ENCODE data around the gene MANEA.

Gene MANEA

DNA sequence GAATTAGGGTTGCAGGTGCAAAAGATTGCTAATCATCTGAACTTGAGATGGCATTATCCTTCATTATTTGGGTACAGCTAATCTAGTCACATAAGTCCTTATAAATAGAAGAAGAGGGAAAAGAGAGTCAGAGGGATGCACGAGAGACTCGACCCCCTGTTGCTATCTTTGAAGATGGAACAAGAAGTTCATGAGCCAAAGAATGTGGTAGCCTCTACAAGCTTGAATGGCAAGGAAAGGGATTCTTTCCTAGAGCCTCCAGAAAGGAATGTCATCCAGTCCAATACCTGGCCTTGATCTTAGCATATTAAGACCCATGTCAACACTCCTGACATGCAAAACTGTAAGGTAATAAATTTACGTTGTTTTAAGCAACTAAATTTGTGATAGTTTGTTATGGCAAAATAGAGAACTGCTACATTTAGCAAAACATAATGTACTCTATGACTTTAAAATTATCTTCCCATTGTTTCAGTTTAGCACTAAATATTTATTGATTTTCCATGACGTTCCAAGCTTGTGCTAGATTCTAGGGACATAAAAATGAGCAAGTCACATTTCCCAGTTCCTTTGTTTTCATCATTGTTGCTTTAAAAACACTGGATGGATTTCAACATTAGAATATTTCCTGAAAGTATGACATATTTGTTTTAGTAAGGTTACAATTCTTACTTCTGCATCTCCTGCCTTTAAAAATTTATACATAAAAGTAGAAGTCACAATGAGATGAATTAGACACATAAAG, 12.7 kb downstream of the MANEA start:
- TF ChIP-seq, protein P1, sequence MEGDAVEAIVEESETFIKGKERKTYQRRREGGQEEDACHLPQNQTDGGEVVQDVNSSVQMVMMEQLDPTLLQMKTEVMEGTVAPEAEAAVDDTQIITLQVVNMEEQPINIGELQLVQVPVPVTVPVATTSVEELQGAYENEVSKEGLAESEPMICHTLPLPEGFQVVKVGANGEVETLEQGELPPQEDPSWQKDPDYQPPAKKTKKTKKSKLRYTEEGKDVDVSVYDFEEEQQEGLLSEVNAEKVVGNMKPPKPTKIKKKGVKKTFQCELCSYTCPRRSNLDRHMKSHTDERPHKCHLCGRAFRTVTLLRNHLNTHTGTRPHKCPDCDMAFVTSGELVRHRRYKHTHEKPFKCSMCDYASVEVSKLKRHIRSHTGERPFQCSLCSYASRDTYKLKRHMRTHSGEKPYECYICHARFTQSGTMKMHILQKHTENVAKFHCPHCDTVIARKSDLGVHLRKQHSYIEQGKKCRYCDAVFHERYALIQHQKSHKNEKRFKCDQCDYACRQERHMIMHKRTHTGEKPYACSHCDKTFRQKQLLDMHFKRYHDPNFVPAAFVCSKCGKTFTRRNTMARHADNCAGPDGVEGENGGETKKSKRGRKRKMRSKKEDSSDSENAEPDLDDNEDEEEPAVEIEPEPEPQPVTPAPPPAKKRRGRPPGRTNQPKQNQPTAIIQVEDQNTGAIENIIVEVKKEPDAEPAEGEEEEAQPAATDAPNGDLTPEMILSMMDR (IDR thresholded peaks at IDR 0.05; ENCODE audit: unreplicated experiment in 3 of 3): no peak
- peaks cover 6% of the 10 kb centered on the region for H3K9me3 Mint-ChIP-seq
- peaks cover 37% of the 10 kb centered on the region for H3K36me3 Mint-ChIP-seq (ENCODE audit: low read depth)
- H3K4me1 Mint-ChIP-seq: no peaks in the 10 kb centered on the region
- H3K4me3 Mint-ChIP-seq: no peak overlapping the region
- H3K27ac Mint-ChIP-seq: no peak overlapping the region
- no peaks in the 10 kb centered on the region for H3K27me3 Mint-ChIP-seq (ENCODE audit: low read depth)

DNA sequence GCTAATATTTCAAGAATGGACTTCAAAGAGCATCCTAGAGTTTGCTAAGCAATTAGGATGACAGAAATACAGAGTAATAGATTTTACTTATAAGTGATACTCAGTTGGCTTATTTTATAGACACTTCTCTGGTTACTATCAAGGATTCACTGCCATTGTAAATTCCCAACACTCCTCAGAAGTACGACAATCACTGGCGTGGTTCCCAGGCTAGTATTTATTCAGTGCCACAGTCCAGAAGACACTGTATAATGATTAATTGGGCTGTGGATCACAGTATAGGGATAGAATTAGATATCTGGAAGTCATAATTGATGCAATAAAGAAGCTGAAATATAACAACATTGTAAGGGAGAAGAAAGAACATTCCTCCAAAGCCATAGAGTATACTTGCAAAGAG, 15.7 kb downstream of the MANEA start:
- no peak overlapping the region for H3K27ac Mint-ChIP-seq
- H3K4me3 Mint-ChIP-seq: no peak overlapping the region
- H3K9me3 Mint-ChIP-seq: peaks cover 6% of the 10 kb centered on the region
- TF ChIP-seq, protein P1 (IDR thresholded peaks at IDR 0.05; ENCODE audit: unreplicated experiment in 3 of 3): no peak
- H3K36me3 Mint-ChIP-seq (ENCODE audit: low read depth): peaks cover 24% of the 10 kb centered on the region
- H3K27me3 Mint-ChIP-seq (ENCODE audit: low read depth): no peaks in the 10 kb centered on the region
- no peaks in the 10 kb centered on the region for H3K4me1 Mint-ChIP-seq

DNA sequence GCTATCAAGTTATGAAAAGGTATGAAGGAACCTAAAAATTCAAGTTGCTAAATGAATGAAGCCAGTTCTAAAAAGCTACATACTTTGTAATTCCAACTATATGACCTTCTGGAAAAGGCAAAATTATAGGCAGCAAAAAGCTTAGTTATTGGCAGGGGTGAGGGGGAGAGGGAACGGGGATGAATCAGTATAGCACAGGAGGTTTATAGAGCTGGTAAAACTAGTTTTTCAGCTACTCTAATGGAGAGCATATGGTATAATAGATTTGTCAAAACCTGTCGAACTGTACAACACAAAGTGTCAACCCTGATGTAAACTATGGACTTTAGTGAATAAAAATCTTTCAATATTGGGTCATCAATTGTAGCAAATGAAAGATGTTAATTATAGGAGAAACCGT, 18.7 kb downstream of the MANEA start:
- TF ChIP-seq, protein P1 (IDR thresholded peaks at IDR 0.05; ENCODE audit: unreplicated experiment in 3 of 3): no peak

GRCh38 chr6:95599706-95600105, 22.4 kb downstream of the MANEA start:
- H3K36me3 Mint-ChIP-seq (ENCODE audit: low read depth): peaks cover 4% of the 10 kb centered on the region
- no peaks in the 10 kb centered on the region for H3K9me3 Mint-ChIP-seq
- H3K4me3 Mint-ChIP-seq: no peak overlapping the region
- TF ChIP-seq, protein P1 (IDR thresholded peaks at IDR 0.05; ENCODE audit: unreplicated experiment in 3 of 3): no peak
- no peaks in the 10 kb centered on the region for H3K27me3 Mint-ChIP-seq (ENCODE audit: low read depth)
- H3K4me1 Mint-ChIP-seq: no peaks in the 10 kb centered on the region
- peak overlapping the region in 2 of 3 experiments; percentile 11 to 14 for H3K27ac Mint-ChIP-seq

More for the DNA sequence above, 18.7 kb downstream of the MANEA start:
- Mint-ChIP-seq H3K9me3 (peaks cover 6% of the 10 kb centered on the region), H3K27me3 (ENCODE audit: low read depth) (no peaks in the 10 kb centered on the region), H3K4me1 (no peaks in the 10 kb centered on the region), H3K27ac (no peak overlapping the region), H3K36me3 (ENCODE audit: low read depth) (peaks cover 16% of the 10 kb centered on the region), H3K4me3 (no peak overlapping the region)

- H3K27me3 Mint-ChIP-seq (ENCODE audit: low read depth): no peaks in the 10 kb centered on the region
- TF ChIP-seq, protein P1 (IDR thresholded peaks at IDR 0.05; ENCODE audit: unreplicated experiment in 3 of 3): no peak
These were observed 23.8 kb downstream of the MANEA start for GRCh38 chr6:95601133-95601532.

DNA sequence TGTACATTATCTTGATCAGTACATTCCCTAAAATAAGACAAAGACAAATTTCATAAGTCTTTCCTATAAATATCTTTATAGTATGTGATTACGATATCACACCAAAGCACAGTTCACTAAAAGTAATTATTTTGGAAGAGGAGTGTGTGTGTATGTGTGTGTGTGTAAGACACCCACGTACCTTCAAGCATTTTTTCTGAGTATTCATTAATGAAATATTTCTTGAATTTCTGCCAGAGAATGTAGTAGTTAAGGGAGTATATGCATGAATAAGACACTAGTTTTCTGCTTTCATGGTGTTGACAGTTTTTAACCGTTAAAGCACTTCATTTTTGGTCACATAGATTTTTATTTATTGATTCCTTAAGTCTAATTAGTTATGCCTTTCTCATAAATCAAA, 36.8 kb downstream of the MANEA start:
- H3K4me3 Mint-ChIP-seq: no peak overlapping the region
- no peaks in the 10 kb centered on the region for H3K9me3 Mint-ChIP-seq
- H3K27me3 Mint-ChIP-seq (ENCODE audit: low read depth): no peaks in the 10 kb centered on the region
- no peaks in the 10 kb centered on the region for H3K4me1 Mint-ChIP-seq
- H3K27ac Mint-ChIP-seq: no peak overlapping the region
- TF ChIP-seq, protein P1 (IDR thresholded peaks at IDR 0.05; ENCODE audit: unreplicated experiment in 3 of 3): no peak
- no peaks in the 10 kb centered on the region for H3K36me3 Mint-ChIP-seq (ENCODE audit: low read depth)

More at GRCh38 chr6:95601133-95601532, 23.8 kb downstream of the MANEA start:
- Mint-ChIP-seq H3K36me3 (ENCODE audit: low read depth) (peaks cover 4% of the 10 kb centered on the region), H3K9me3 (no peaks in the 10 kb centered on the region), H3K27ac (no peak overlapping the region), H3K4me1 (no peaks in the 10 kb centered on the region), H3K4me3 (no peak overlapping the region)

Measured in nephron (organoid).